MM.1S (cell line): ENCODE data around the gene LHX1.
A peak's percentile ranks its signal among the peaks of the same experiment; 100 is the strongest.

Experiments used
- DNase-seq: peaks from one replicate; pipeline ENCODE4 v3.0.0-alpha.2; 2015
- H2AFZ ChIP-seq: fragments of 300-600 bp; sonication (generic); 2 replicates; pipeline ENCODE4 v1.6.0; 2016; ENCODE audit warnings: antibody characterized with exemption, low read length
- H3F3A ChIP-seq: fragments of 300-600 bp; sonication (generic); 2 replicates; pipeline ENCODE4 v1.6.1; 2016; ENCODE audit warnings: mild to moderate bottlenecking, antibody characterized with exemption, low read length, moderate library complexity, mixed read lengths; ENCODE audit not compliant: insufficient read depth
- H3K27ac ChIP-seq: fragments of 300-600 bp; sonication (generic); 2 replicates; pipeline ENCODE4 v1.5.1; 2016; ENCODE audit warnings: mild to moderate bottlenecking, low read length
- H3K27me3 ChIP-seq: fragments of 300-600 bp; sonication (generic); replicated peaks from 2 replicates; pipeline ENCODE4 v1.6.0; 2016; ENCODE audit warnings: low read length; ENCODE audit not compliant: insufficient read depth
- H3K36me3 ChIP-seq: fragments of 300-600 bp; sonication (generic); replicated peaks from 2 replicates; pipeline ENCODE4 v1.6.1; 2016; ENCODE audit warnings: mild to moderate bottlenecking, low read length, mixed read lengths; ENCODE audit not compliant: insufficient read depth
- H3K4me1 ChIP-seq: fragments of 300-600 bp; sonication (generic); 2 replicates; pipeline ENCODE4 v1.6.1; 2016; ENCODE audit warnings: low read length, mixed read lengths
- H3K4me2 ChIP-seq: fragments of 300-600 bp; sonication (generic); 2 replicates; pipeline ENCODE4 v1.6.0; 2016; ENCODE audit warnings: low read depth, low read length
- H3K4me3 ChIP-seq: fragments of 300-600 bp; sonication (generic); 2 replicates; pipeline ENCODE4 v1.5.1; 2016; ENCODE audit warnings: low read length, mixed read lengths
- H3K79me2 ChIP-seq: fragments of 300-600 bp; sonication (generic); 2 replicates; pipeline ENCODE4 v1.6.1; 2016; ENCODE audit warnings: mixed run types, low read length, mixed read lengths
- H3K9ac ChIP-seq: fragments of 300-600 bp; sonication (generic); 2 replicates; pipeline ENCODE4 v1.6.1; 2016; ENCODE audit warnings: low read length, mixed read lengths
- H3K9me2 ChIP-seq: fragments of 300-600 bp; sonication (generic); replicated peaks from 2 replicates; pipeline ENCODE4 v1.6.1; 2016; ENCODE audit warnings: mild to moderate bottlenecking, low read length, mixed read lengths; ENCODE audit not compliant: insufficient read depth
- H3K9me3 ChIP-seq: fragments of 300-600 bp; sonication (generic); replicated peaks from 2 replicates; pipeline ENCODE4 v1.6.1; 2016; ENCODE audit warnings: mild to moderate bottlenecking, low read length, mixed read lengths; ENCODE audit not compliant: insufficient read depth
- H4K20me1 ChIP-seq: fragments of 300-600 bp; sonication (generic); 2 replicates; pipeline ENCODE4 v1.6.1; 2016; ENCODE audit warnings: mild to moderate bottlenecking, low read length, moderate library complexity, mixed read lengths; ENCODE audit not compliant: insufficient read depth
- CTCF ChIP-seq: fragments of 300-600 bp; sonication (generic); IDR thresholded peaks from 2 replicates; pipeline ENCODE4 v1.5.1; 2016; ENCODE audit warnings: antibody characterized with exemption, low read length, mixed read lengths
- EZH2 ChIP-seq: fragments of 300-600 bp; sonication (generic); optimal IDR thresholded peaks from 2 replicates; pipeline ENCODE3; 2017; ENCODE audit warnings: low read depth, mild to moderate bottlenecking, antibody characterized with exemption, low read length, mixed read lengths
- EZH2phosphoT487 ChIP-seq: fragments of 300-600 bp; sonication (generic); IDR thresholded peaks from 2 replicates; pipeline ENCODE4 v1.6.1; 2018; ENCODE audit warnings: antibody characterized with exemption, low read length

LHX1 gene

DNA sequence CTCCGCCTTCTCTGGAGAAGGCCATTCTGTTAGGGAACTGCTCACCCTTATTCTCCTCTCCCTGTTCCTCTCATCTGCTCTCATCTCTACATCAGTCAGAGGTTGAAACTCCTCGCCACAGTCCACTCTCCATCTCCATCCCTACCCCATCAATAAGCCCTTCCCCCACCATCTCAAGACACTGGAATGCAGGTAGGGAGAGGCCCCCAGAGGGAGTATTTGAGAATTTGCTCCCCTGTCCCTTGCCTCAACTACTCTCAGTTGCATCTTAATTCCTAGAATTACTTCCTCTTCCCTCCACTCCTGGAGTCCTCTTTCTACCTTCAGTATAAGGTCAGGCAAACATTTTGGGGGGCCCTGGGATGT lies 9.4 kb downstream of the LHX1 start:
- H3K4me1 ChIP-seq = peaks cover 13% of the 10 kb centered on the region; the same call in 1 of the 2 replicates
- TF ChIP-seq CTCF = no peak
- no peak for TF ChIP-seq EZH2phosphoT487
- no peak for TF ChIP-seq EZH2
- H4K20me1 ChIP-seq = no peaks in the 10 kb centered on the region
- no peak for DNase-seq
- no peak overlapping the region for H3K27ac ChIP-seq
- no peak overlapping the region for H3K9ac ChIP-seq
- peaks cover 29% of the 10 kb centered on the region for H3K79me2 ChIP-seq
- peaks cover 5% of the 10 kb centered on the region; the same call in 1 of the 2 replicates for H3K36me3 ChIP-seq
- no peaks in the 10 kb centered on the region for H3K9me3 ChIP-seq
- no peak overlapping the region for H3K4me3 ChIP-seq
- peaks cover 63% of the 10 kb centered on the region for H3K27me3 ChIP-seq
- H2AFZ ChIP-seq = no peak overlapping the region
- no peak overlapping the region for H3K4me2 ChIP-seq
- H3F3A ChIP-seq = no peaks in the 10 kb centered on the region
- no peaks in the 10 kb centered on the region for H3K9me2 ChIP-seq

DNA sequence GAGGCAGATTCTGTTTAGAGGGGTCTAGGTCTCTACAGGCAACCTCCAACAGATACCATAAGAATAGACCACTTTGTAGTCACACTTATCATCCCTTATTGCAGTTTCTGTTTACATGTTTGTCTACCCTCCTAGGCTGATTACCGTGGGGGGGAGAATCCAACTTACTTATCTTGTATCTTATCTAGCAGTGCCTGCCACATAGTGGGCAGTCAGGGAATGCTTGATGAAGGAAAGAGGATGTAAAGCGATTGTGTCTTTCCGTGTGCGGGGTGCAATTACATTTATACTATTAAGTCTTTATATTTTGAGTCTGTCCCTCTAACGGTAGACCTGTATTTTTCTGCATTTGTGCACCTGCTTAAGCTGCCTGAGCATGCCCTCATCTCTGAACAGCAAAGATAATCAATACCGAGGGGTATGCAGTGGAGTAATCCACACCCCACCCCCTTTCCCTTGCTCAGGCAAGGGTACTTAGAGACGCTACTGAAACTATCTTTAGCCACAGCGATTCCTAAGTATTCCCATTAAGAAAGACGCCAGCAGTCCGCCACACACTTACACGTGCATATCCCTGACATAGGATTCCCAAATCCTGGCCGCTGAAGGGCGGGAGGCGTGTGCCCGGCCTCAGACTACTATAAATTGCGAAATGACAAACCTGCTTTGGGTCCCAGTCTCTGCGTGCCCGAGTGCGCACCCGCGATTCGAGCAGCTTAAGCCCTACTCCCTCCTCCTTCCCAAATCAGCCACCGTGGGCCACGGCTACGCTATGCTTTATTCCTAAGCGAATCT lies 10.8 kb downstream of the LHX1 start:
- Histone ChIP-seq H3F3A (no peaks in the 10 kb centered on the region), H3K9me3 (no peaks in the 10 kb centered on the region), H3K9me2 (no peaks in the 10 kb centered on the region), H3K27me3 (peaks cover 49% of the 10 kb centered on the region), H3K4me3 (peak overlapping the region; percentile 95), H4K20me1 (no peaks in the 10 kb centered on the region), H3K27ac (no peak overlapping the region), H3K9ac (peak overlapping the region; percentile 94; the same call in 1 of the 2 replicates), H2AFZ (peak overlapping the region; percentile 84), H3K4me2 (peak overlapping the region; percentile 94), H3K79me2 (peaks cover 42% of the 10 kb centered on the region), H3K4me1 (peaks cover 13% of the 10 kb centered on the region; the same call in 1 of the 2 replicates), H3K36me3 (peaks cover 13% of the 10 kb centered on the region; the same call in 1 of the 2 replicates)
- TF ChIP-seq CTCF (no peak), EZH2 (no peak), EZH2phosphoT487 (no peak)
- no peak for DNase-seq

DNA sequence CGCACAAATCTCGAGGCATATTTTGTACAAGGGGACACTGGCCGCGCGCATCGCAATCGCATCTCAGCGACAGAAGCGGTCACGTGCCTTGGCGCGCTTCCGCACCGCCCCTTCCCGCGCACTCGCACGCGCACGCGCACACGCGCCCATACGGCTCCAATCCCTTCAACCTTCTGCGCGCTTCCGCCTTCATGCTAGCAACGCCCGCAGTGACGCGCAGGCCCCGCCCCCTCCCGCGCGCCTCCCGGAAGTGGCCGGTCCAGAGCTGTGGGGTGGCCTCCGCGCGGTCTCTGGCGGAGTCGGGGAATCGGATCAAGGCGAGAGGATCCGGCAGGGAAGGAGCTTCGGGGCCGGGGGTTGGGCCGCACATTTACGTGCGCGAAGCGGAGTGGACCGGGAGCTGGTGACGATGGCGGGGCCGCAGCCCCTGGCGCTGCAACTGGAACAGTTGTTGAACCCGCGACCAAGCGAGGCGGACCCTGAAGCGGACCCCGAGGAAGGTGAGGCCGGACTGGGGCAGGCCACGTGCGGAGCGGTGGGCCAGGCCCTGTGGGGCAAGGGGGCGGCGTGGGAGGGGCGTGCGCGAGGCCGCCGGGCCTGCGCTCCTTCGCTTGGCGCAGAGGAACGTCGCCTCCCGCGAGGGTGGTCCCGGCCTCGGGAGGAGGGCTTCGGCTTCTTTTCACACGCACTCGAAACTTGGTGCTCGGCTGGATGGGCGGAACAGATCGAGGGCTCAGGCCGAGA lies 11.6 kb downstream of the LHX1 start, which contains the start of gene AATF:
Gene AATF (plus strand): TSS at position 238 of the 744 bp plus-strand sequence. CDS start 172 bp downstream, at position 410.
- H3F3A ChIP-seq = no peaks in the 10 kb centered on the region
- TF ChIP-seq CTCF = no peak
- TF ChIP-seq EZH2phosphoT487 = no peak
- no peak for TF ChIP-seq EZH2
- H3K27ac ChIP-seq = peak within 1 kb of the TSS; percentile 69
- no peaks in the 10 kb centered on the region for H3K9me2 ChIP-seq
- H3K4me3 ChIP-seq = peak within 1 kb of the TSS; percentile 95
- no peaks in the 10 kb centered on the region for H4K20me1 ChIP-seq
- DNase-seq = peak; percentile 97
- H3K9ac ChIP-seq = peak within 1 kb of the TSS; percentile 94
- H3K4me2 ChIP-seq = peak within 1 kb of the TSS; percentile 94
- H3K36me3 ChIP-seq = peaks cover 13% of the 10 kb centered on the region; the same call in 1 of the 2 replicates
- peaks cover 13% of the 10 kb centered on the region; the same call in 1 of the 2 replicates for H3K4me1 ChIP-seq
- peak within 1 kb of the TSS; percentile 84 for H2AFZ ChIP-seq
- peaks cover 41% of the 10 kb centered on the region for H3K27me3 ChIP-seq
- H3K79me2 ChIP-seq = peaks cover 46% of the 10 kb centered on the region
- H3K9me3 ChIP-seq = no peaks in the 10 kb centered on the region
